Retinal pigment epithelial cell (primary cell): ENCODE measurements around the gene OCA2.

ENCODE experiments used
- DNase-seq: peaks from one replicate; pipeline ENCODE4 v3.0.0-alpha.2; 2010; ENCODE audit warnings: low read depth
- H3K4me3 ChIP-seq: 2 replicates; pipeline ENCODE4 v1.5.1; 2011; ENCODE audit warnings: mild to moderate bottlenecking, low read length, control low read depth, moderate library complexity
- TF ChIP-seq, protein P1 (sequence below): conservative IDR thresholded peaks from 2 replicates; pipeline ENCODE4 v1.5.1; 2011; ENCODE audit warnings: low read depth, low read length, control low read depth, inconsistent platforms

OCA2 gene

DNA sequence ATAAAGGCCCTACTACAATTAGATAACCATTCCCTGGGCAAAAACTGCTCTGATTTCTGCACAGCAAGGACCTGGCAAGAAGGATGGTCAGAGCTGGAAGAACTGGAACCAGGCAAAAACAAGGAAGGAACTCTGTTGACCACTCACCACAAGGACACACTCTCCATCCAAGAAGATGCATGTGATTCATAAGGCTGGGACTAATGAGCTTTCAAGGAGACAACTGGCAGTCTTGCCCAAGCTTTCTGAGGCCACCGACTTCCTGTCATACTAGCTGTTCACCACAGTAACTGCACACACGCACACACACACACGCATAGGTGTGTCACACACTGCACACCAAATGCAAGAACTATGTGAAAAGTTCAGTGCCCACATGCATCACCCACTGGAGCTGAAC is 256.6 kb downstream of the OCA2 start:
- TF ChIP-seq, protein P1, sequence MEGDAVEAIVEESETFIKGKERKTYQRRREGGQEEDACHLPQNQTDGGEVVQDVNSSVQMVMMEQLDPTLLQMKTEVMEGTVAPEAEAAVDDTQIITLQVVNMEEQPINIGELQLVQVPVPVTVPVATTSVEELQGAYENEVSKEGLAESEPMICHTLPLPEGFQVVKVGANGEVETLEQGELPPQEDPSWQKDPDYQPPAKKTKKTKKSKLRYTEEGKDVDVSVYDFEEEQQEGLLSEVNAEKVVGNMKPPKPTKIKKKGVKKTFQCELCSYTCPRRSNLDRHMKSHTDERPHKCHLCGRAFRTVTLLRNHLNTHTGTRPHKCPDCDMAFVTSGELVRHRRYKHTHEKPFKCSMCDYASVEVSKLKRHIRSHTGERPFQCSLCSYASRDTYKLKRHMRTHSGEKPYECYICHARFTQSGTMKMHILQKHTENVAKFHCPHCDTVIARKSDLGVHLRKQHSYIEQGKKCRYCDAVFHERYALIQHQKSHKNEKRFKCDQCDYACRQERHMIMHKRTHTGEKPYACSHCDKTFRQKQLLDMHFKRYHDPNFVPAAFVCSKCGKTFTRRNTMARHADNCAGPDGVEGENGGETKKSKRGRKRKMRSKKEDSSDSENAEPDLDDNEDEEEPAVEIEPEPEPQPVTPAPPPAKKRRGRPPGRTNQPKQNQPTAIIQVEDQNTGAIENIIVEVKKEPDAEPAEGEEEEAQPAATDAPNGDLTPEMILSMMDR = no peak
- no peak for DNase-seq

DNA sequence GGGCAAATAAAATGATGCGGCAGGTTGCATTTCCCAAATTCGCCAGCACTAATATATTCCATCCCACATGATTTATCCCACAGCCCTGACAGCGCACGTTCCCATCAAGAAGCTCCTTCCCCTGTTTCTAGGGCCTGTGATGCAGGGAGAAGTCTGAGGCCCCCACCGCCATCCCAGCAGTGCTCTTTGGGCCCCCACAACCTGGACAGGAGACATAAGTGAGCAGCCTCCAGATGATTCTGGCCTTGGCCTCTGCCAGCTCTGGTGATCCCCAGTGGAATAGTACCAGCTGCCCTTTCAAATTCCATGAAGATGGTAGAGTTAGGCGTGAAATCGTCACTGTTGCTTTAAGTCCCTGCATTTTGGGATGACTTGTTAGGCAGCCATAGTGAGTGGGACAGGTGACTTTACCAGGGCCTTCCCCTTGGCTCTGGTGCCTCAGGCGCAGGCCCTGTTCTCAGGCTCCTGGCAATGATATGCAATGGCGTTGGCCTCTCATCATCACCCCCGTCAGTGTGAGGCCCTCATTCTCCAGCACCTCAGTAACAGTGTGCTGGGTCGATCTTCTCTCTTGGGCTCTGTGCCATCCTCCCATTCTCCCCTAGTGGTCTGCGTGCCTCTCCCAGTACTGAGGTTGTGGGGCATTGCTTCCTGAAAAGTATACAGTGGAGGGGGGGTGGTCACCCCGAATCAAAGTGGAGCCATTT is 263.7 kb downstream of the OCA2 start:
- DNase-seq = no peak
- TF ChIP-seq, protein P1 = no peak
- H3K4me3 ChIP-seq = no peak overlapping the region

More for the DNA sequence above, 256.6 kb downstream of the OCA2 start:
- H3K4me3 ChIP-seq = no peak overlapping the region

DNA sequence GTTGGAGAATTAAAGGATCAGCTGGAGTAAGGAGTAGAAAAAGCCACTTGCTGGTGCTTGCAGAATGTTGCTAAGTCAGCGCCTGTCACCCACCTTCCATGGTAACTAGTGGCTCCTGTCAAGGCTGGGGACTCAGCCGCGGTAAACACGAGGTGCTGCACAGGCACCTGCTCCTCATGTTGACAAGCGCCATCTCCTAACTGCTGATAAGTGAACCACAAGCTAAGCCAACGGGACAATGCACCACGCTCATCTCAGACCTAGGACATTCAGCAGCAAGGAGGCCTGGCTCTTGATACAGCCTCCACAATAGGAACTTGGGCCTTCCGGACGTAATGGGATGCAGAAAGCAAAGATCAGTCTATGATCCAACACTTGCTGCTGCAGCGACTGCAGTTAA is 264.4 kb downstream of the OCA2 start:
- DNase-seq = no peak
- no peak overlapping the region for H3K4me3 ChIP-seq
- TF ChIP-seq, protein P1 = no peak

DNA sequence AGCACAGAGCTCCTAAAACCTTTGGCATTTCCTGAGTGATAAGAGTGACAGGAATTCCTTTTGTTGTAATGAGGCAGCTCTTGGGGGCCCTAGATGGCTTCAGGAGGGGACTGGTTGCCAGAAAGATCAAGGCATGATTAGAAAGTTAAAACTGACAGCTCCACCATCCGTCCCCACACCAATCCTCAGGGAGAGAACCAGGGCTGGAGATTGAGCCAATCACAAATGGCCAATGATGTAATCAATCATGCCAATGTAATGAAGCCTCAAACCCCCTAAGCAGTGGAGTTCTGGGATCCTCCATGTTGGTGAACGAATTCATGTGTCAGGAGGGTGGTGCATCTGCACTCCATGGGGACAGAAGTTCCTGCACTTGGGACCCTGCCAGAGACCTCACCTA is 265.1 kb downstream of the OCA2 start:
- DNase-seq = no peak
- TF ChIP-seq, protein P1 = no peak
- no peak overlapping the region for H3K4me3 ChIP-seq

DNA sequence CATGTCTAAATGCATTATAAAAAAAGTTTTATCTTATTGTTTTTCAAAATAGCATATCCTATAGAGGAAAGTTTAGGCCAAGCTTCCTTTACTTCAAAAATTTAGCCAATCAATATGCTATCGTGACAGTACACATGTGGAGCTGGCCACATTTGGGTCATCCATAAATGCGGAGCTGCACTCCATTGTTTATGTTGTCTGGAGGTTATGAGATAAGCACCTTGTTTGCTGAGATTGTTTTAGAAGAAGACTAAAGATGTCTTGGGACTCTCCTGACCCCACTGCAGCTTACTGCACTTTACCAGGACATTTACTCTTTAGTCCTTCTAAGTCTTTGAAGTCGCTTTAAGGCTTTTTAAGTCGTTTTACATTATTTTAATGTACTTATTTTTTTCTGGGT is 265.9 kb downstream of the OCA2 start:
- H3K4me3 ChIP-seq = no peak overlapping the region
- no peak for DNase-seq
- TF ChIP-seq, protein P1 = no peak

DNA sequence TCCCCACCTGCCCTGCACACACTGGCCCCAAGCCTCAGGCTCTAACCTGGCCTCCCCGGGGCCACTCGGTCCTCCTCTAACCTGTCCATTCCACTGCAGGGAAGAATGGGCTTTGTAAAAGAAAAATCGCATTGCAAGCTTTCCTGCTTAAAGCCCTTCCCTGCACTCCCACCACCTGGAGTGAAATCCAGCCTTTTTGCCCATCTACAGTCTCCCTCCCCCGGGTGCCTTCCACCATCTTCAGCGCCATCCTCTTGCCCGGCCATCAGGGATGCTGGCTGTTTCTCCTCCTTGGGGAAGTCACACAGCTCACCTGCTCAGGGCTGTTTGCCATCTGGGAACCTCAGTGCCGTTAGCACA is 266.9 kb downstream of the OCA2 start:
- no peak overlapping the region for H3K4me3 ChIP-seq
- no peak for DNase-seq
- TF ChIP-seq, protein P1 = no peak
